HG02938 (cell line): Measurements from ENCODE around the gene SH2D4B.

ENCODE experiments used
- ATAC-seq: cut with Tn5 transposase; IDR thresholded peaks from one replicate; pipeline ENCODE4 v1.9.1; 2021; ENCODE audit warnings: mild to moderate bottlenecking, moderate library complexity; ENCODE audit not compliant: unreplicated experiment

The SH2D4B gene

GRCh38 chr10:80622153-80622552 lies 84.5 kb downstream of the SH2D4B start:
- no peak for ATAC-seq

DNA sequence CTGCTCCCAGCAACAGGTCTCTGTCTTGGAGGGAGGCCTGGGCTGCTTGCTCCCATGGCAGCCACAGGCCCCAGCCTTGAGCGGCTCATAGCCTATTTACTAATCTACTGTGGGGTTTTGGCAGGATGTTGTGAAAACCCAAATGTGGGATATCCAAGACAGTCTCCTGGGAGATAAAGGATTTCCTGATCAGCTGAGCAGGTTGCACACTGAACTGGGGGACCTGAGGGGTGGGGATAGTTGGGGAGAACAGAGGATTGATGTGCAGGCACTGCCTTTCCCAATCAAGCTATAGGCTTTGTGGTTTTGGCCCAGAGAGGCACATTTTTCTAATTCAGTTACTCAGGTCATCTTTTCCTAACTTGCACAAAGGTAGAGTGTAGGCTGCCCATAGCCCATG lies 92.6 kb downstream of the SH2D4B start:
- ATAC-seq, result no peak

GRCh38 chr10:80632742-80633141 lies 95.0 kb downstream of the SH2D4B start:
- no peak for ATAC-seq

DNA sequence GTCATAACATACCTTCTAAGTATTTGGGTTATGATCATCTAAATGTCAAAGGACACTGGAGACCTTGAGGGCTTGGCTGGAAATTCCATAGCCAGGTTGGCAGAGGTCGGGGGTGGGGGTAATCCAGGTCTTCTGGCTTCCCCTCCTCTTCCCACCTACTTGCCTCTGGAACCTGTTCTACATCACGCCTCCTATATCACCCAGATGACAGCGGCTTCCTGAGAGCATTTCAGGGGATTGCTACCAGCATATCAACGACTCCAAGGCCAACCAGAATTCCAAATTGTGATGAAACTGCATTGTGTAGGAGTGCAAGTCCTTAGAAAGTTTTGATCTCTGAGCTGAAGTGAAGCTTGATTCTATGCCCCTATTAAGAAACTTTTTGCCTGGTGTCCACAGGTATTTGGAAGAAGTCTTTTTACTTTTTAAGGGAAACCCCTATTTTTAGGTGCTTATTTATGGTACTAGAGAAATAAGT lies 95.7 kb downstream of the SH2D4B start:
- no peak for ATAC-seq

GRCh38 chr10:80633910-80634309 lies 96.2 kb downstream of the SH2D4B start:
- ATAC-seq, result no peak

GRCh38 chr10:80642661-80643060 lies 105.0 kb downstream of the SH2D4B start:
- no peak for ATAC-seq

DNA sequence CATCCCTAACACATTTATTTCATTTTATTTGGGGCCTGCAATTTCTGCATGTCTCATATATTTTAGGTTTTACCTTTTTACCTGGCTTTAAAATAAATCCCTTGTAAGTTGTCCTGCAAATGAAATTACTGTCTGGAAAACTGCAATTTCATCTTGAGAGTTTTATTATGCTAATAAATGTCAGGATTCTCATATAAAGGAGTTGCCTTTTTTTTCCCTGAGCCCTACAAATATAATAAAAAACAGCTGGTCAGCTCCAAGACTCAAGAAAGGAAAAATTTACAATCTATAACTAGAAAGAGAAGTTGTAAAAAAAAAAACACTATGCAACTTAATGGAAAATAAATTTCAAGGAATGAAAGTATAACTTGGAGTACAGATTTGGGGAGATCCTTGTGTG lies 108.7 kb downstream of the SH2D4B start:
- ATAC-seq, result no peak

DNA sequence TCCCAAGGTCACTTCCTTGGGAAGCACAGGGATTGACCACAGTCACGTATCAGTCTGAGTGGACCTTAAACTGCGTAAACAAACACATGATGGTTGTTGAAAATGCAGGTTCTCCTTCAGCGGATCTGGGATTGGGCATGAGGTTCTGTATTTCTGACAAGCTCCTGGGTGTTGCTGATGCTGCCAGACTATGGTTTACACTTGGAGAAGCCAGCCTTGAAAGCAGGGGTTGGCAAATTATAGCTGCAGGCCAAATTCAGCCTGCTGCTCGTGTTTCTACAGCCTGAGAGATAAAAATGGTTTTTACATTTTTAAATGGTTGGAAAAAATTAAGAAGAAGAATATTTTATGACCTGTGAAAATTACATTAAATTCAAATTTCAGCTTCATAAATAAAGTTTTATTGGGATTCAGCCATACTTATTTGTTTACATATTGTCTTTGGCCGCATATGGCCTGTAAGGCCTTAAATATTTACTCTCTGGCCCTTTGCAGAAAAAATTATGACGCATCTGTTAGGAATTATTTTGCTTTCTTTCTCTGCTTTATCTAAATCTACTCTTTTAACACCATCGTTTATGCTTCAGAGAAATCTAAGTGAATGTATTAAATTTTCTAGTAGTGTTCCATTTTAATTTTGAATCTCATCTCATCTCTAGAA lies 109.6 kb downstream of the SH2D4B start:
- ATAC-seq, result no peak

GRCh38 chr10:80648106-80648505 lies 110.4 kb downstream of the SH2D4B start:
- ATAC-seq, result no peak

- no peak for ATAC-seq
Measured at GRCh38 chr10:80649183-80649582, 111.5 kb downstream of the SH2D4B start.

DNA sequence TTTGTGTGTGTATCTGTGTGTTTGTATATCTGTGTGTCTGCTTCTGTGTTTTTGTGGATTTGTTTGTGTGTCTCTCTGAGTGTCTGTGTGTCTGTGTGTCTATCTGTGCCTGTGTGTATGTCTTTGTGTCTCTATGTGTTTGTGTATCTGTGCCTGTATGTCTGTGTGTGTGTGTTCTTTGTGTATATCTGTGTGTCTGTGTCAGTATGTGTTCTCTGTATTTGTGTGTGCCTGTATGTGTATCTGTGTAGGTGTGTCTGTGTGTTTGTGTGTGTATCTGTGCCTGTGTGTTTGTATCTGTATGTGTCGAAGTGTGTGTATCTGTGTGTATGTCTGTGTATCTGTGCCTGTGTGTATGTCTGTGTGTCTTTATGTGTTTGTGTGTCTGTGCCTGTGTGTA lies 118.2 kb downstream of the SH2D4B start:
- ATAC-seq, result no peak

- no peak for ATAC-seq
Measured at GRCh38 chr10:80658068-80658467, 120.4 kb downstream of the SH2D4B start.

GRCh38 chr10:80659289-80659688 lies 121.6 kb downstream of the SH2D4B start:
- no peak for ATAC-seq

DNA sequence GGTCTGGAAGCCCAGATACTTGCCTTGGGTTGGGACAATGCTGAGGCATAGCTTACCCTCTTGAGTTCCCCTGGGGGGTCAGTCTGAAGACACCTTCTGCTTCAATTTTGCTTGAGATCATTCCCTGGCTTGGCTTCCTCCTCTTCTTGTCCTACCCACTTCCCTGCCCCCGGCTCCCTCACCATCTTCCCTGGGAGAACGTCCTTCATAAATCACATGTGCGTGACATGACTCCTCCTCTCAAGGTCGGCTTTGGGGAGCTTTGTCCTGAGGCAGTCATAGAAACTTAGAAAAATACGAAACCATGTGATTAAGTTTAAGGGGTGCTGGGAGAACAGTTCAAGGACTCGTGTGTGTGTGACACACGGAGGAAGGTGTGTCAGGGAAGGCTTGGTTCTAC lies 122.6 kb downstream of the SH2D4B start:
- ATAC-seq, result no peak

DNA sequence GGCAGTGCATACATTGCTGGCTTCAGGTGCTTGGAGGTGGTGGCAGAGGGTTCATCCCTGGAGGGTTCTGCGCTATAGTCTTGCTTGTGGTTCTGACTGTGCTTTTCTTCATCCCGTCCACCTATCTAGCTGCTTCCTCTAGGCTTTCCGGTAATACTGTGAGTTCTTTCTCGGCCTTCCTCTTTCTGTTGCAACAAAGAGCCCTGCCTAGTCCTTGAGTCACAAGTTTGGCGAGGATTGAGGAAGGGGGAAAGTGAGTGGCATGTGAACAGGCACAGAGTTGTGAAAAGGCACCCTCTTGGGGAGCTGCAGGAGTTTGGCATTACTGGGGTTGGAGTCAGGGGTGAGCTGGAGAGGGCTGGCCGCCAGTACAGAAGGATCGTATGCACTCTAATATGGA lies 123.0 kb downstream of the SH2D4B start:
- ATAC-seq, result no peak

GRCh38 chr10:80661526-80661925 lies 123.8 kb downstream of the SH2D4B start:
- no peak for ATAC-seq

DNA sequence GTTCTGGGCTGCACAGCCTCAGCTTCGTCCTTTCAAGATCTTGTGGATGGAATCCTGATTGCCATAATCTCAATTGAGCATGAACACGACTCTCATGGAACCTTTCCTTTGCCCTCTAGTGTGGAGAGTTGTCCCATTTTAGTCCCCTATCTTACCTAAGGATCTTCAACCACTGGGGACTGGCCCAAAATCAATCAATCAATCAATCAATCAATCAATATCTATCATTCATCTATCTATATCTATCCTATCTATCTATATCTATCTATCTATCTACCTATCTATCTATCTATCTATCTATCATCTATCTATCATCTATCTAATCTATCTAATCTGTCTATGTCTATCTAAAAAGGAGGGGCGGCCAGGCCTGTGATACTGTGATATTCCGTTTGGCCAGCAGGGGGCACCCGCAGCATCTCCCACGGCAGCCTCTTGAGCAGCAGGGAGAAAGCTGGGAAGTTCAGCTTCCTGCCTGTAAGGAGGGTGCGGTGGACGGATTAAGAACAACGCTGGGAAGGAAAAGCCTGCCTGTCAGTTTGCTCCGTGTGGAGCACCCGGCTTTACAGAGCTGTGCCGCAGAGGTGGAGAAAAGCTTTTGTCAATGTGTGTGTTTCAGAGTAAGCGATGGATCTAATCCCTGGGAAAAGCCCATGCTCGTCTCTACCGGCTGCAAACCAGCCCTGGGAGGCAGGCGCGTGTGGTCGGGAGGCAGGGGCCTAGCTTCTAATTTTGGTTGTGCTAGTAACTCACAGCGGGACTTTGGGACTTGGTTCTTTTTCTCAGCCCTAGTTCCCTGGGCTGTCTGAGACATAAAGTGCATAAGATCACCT lies 124.9 kb downstream of the SH2D4B start:
- ATAC-seq, result no peak

DNA sequence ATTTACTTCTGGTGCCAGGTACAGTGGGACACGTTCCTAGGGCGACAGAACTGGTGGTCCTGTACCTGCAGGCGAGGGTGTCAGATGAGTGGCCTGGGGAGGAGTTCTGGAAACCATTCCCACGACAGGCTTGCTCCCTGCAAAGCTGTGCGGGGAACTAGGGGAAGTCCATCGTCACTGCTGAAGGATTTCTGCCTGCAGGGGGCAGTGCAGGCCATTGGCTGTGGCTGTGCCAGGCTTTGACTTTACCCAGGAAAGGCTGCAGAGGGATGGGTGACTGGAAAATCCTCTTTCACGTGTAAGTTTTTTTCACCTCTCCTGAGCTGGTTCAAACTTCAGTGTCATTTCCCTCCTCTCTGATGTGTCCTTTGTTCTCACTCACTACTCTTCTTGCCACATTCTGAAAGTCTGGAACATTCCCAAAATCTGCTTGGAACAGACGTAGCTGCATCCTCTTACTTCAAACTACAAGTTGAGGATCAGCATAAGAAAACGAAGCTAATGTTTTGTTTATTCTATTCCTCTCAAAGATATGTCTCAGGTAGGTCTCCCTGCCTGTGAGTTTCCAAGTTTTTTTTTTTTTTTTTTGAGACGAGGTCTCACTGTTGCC lies 126.5 kb downstream of the SH2D4B start:
- peak; percentile 51 for ATAC-seq

GRCh38 chr10:80669485-80669884 lies 131.8 kb downstream of the SH2D4B start:
- no peak for ATAC-seq

DNA sequence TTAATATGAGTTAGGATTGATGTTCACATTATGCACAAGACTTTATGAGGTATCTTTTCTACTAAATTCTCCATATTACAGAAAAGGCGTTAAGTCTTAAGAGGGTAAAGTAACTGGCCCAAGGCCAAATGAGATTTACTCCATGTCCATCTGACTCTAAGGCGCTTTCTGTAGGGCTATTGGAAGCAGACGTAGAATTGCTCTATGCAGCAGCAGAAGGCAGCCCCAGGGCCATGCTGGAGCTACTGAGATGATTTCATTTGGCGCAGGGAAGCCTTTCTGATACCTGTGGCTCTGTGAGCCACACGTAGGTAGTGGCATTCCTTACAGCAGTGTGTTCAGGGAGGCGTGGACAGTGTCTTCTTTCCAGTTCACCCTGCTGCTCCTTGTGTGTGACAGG lies 133.1 kb downstream of the SH2D4B start:
- no peak for ATAC-seq

- no peak for ATAC-seq
Measured at GRCh38 chr10:80671847-80672246, 134.1 kb downstream of the SH2D4B start.

DNA sequence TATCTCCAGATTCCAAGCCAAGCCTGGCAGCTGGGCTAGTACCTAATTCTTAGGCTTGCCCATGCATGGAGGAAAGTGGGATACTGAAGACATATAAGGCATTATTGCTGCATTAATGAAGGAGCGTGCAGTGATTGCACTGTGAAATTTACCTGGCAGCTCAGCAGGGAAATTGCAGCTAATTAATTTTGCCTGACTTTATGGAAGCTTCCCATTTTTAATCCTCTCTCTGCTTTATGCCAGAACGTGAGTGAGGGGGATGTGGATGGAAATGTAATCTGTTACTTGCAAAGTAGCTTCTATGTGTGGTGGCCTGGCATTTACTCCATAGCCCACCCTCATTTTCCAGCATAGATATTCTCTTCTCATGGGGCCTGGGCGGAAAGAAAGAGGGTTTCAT lies 134.9 kb downstream of the SH2D4B start:
- no peak for ATAC-seq
